ENCODE results near the gene SORT1.

The SORT1 gene

GRCh38 chr1:109394591-109395281, 3.0 kb downstream of the SORT1 start:
- no peak for TF ChIP-seq JUND (IDR thresholded peaks at IDR 0.05; ENCODE audit: low read depth)
- in situ Hi-C loops (cut with HindIII; ENCODE audit: low pct_unique_long_range_greater_than_20kb, low sequenced_read_pairs): no loop called here
- DNase-seq (ENCODE audit: low read depth in 1 of 2, low spot score in 1 of 2): no peak

GRCh38 chr1:109393617-109394233, 4.0 kb downstream of the SORT1 start:
- DNase-seq (ENCODE audit: low read depth in 1 of 2, low spot score in 1 of 2): no peak
- TF ChIP-seq JUND (IDR thresholded peaks at IDR 0.05; ENCODE audit: low read depth): no peak
- in situ Hi-C loops (cut with HindIII; ENCODE audit: low pct_unique_long_range_greater_than_20kb, low sequenced_read_pairs): no loop called here

GRCh38 chr1:109392788-109393616, 4.7 kb downstream of the SORT1 start:
- no peak for TF ChIP-seq JUND (IDR thresholded peaks at IDR 0.05; ENCODE audit: low read depth)

GRCh38 chr1:109392037-109392787, 5.5 kb downstream of the SORT1 start:
- no peak for TF ChIP-seq JUND (IDR thresholded peaks at IDR 0.05; ENCODE audit: low read depth)
- in situ Hi-C loops (cut with HindIII; ENCODE audit: low pct_unique_long_range_greater_than_20kb, low sequenced_read_pairs): no loop called here
- no peak for DNase-seq (ENCODE audit: low read depth in 1 of 2, low spot score in 1 of 2)

More at GRCh38 chr1:109392788-109393616, 4.7 kb downstream of the SORT1 start:
- peak; percentile 28 to 74 for DNase-seq (ENCODE audit: low read depth in 1 of 2, low spot score in 1 of 2)
- in situ Hi-C loops (cut with HindIII; ENCODE audit: low pct_unique_long_range_greater_than_20kb, low sequenced_read_pairs): no loop called here

GRCh38 chr1:109391626-109392025, 6.1 kb downstream of the SORT1 start:
- no peak for TF ChIP-seq JUND (IDR thresholded peaks at IDR 0.05; ENCODE audit: low read depth)
- in situ Hi-C loops (cut with HindIII; ENCODE audit: low pct_unique_long_range_greater_than_20kb, low sequenced_read_pairs): no loop called here
- DNase-seq (ENCODE audit: low read depth in 1 of 2, low spot score in 1 of 2): no peak

GRCh38 chr1:109391157-109391556, 6.6 kb downstream of the SORT1 start:
- in situ Hi-C loops (cut with HindIII; ENCODE audit: low pct_unique_long_range_greater_than_20kb, low sequenced_read_pairs): no loop called here
- DNase-seq (ENCODE audit: low read depth in 1 of 2, low spot score in 1 of 2): no peak
- TF ChIP-seq JUND (IDR thresholded peaks at IDR 0.05; ENCODE audit: low read depth): no peak

GRCh38 chr1:109389638-109390341, 7.9 kb downstream of the SORT1 start:
- in situ Hi-C loops (cut with HindIII; ENCODE audit: low pct_unique_long_range_greater_than_20kb, low sequenced_read_pairs): no loop called here
- no peak for DNase-seq (ENCODE audit: low read depth in 1 of 2, low spot score in 1 of 2)
- no peak for TF ChIP-seq JUND (IDR thresholded peaks at IDR 0.05; ENCODE audit: low read depth)

GRCh38 chr1:109388884-109389637, 8.7 kb downstream of the SORT1 start:
- no peak for DNase-seq (ENCODE audit: low read depth in 1 of 2, low spot score in 1 of 2)
- in situ Hi-C loops (cut with HindIII; ENCODE audit: low pct_unique_long_range_greater_than_20kb, low sequenced_read_pairs): no loop called here
- TF ChIP-seq JUND (IDR thresholded peaks at IDR 0.05; ENCODE audit: low read depth): no peak

- in situ Hi-C loops (cut with HindIII; ENCODE audit: low pct_unique_long_range_greater_than_20kb, low sequenced_read_pairs): no loop called here
- no peak for DNase-seq (ENCODE audit: low read depth in 1 of 2, low spot score in 1 of 2)
- TF ChIP-seq JUND (IDR thresholded peaks at IDR 0.05; ENCODE audit: low read depth): no peak
Observed at GRCh38 chr1:109388208-109388711, 9.5 kb downstream of the SORT1 start.

GRCh38 chr1:109386054-109386717, 11.5 kb downstream of the SORT1 start:
- TF ChIP-seq JUND (IDR thresholded peaks at IDR 0.05; ENCODE audit: low read depth): no peak
- no peak for DNase-seq (ENCODE audit: low read depth in 1 of 2, low spot score in 1 of 2)
- in situ Hi-C loops (cut with HindIII; ENCODE audit: low pct_unique_long_range_greater_than_20kb, low sequenced_read_pairs): no loop called here

- in situ Hi-C loops (cut with HindIII; ENCODE audit: low pct_unique_long_range_greater_than_20kb, low sequenced_read_pairs): no loop called here
- DNase-seq (ENCODE audit: low read depth in 1 of 2, low spot score in 1 of 2): no peak
- no peak for TF ChIP-seq JUND (IDR thresholded peaks at IDR 0.05; ENCODE audit: low read depth)
Observed at GRCh38 chr1:109385417-109385816, 12.3 kb downstream of the SORT1 start.

Measured in T47D (cell line).